Neural progenitor cell (in vitro differentiated cells): ENCODE results near the gene NPW.

ENCODE experiments used
- EZH2 ChIP-seq: fragments of 200-600 bp; sonication (generic); IDR thresholded peaks from 2 replicates; pipeline ENCODE4 v1.6.1; 2017; ENCODE audit warnings: antibody characterized with exemption, mild to moderate bottlenecking, moderate library complexity
- EZH2phosphoT487 ChIP-seq: fragments of 200-600 bp; sonication (generic); IDR thresholded peaks from 2 replicates; pipeline ENCODE4 v1.6.1; 2017; ENCODE audit warnings: antibody characterized with exemption
- TF ChIP-seq, protein P1 (sequence below): fragments of 200-600 bp; sonication (generic); IDR thresholded peaks from 2 replicates; pipeline ENCODE4 v1.5.1; 2017; ENCODE audit warnings: antibody characterized with exemption, mild to moderate bottlenecking

GRCh38 chr16:2061526-2061925 is 41.9 kb downstream of the NPW start:
- TF ChIP-seq, protein P1, sequence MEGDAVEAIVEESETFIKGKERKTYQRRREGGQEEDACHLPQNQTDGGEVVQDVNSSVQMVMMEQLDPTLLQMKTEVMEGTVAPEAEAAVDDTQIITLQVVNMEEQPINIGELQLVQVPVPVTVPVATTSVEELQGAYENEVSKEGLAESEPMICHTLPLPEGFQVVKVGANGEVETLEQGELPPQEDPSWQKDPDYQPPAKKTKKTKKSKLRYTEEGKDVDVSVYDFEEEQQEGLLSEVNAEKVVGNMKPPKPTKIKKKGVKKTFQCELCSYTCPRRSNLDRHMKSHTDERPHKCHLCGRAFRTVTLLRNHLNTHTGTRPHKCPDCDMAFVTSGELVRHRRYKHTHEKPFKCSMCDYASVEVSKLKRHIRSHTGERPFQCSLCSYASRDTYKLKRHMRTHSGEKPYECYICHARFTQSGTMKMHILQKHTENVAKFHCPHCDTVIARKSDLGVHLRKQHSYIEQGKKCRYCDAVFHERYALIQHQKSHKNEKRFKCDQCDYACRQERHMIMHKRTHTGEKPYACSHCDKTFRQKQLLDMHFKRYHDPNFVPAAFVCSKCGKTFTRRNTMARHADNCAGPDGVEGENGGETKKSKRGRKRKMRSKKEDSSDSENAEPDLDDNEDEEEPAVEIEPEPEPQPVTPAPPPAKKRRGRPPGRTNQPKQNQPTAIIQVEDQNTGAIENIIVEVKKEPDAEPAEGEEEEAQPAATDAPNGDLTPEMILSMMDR, result no peak
- TF ChIP-seq EZH2 (no peak), EZH2phosphoT487 (no peak)
